MCF 10A (cell line): Measurements from ENCODE around the gene LMF1. TPM values are rescaled to one million over a fixed set of nuclear protein-coding genes. Genes with fewer than 3 reads are reported as not detected.

ENCODE experiments used
- BruUV-seq: library from RNA; stranded (reverse); fragments of 400-500 nt; replicated peaks from 2 replicates; lab custom pipeline; 2021; lab: Mats Ljungman, UMichigan
- CTCF ChIA-PET: fragments of 300-600 bp; sonication (Branson Sonifier 250); formaldehyde crosslinking; extraction: SDS; loops from one replicate; lab custom pipeline; 2021; ENCODE audit warnings: antibody characterized with exemption, inconsistent platforms; lab: Yijun Ruan, JAX
- POLR2A ChIA-PET: fragments of 300-600, 350-650 bp; sonication (Branson Sonifier 250); formaldehyde crosslinking; extraction: SDS; loops from one replicate; lab custom pipeline; 2020; ENCODE audit warnings: antibody characterized with exemption, inconsistent platforms; lab: Yijun Ruan, JAX
- DNase-seq: peaks from one replicate; pipeline ENCODE4 v3.0.0-alpha.2; 2018; ENCODE audit not compliant: unreplicated experiment
- H3K27ac Mint-ChIP-seq: one replicate; pipeline ENCODE4 v1.8.0; 2022; ENCODE audit warnings: mild to moderate bottlenecking, low read depth, mixed read lengths; ENCODE audit not compliant: unreplicated experiment
- H3K27me3 Mint-ChIP-seq: one replicate; pipeline ENCODE4 v1.8.0; 2022; ENCODE audit warnings: mixed read lengths; ENCODE audit not compliant: insufficient read depth, unreplicated experiment
- H3K36me3 Mint-ChIP-seq: one replicate; pipeline ENCODE4 v1.8.0; 2022; ENCODE audit warnings: mild to moderate bottlenecking, moderate library complexity, mixed read lengths; ENCODE audit not compliant: insufficient read depth, unreplicated experiment
- H3K4me1 Mint-ChIP-seq: one replicate; pipeline ENCODE4 v1.8.0; 2022; ENCODE audit warnings: mixed read lengths; ENCODE audit not compliant: insufficient read depth, unreplicated experiment
- H3K4me3 Mint-ChIP-seq: one replicate; pipeline ENCODE4 v1.8.0; 2022; ENCODE audit warnings: mild to moderate bottlenecking, moderate library complexity, mixed read lengths; ENCODE audit not compliant: unreplicated experiment
- H3K9me3 Mint-ChIP-seq: one replicate; pipeline ENCODE4 v1.8.0; 2022; ENCODE audit warnings: mixed read lengths; ENCODE audit not compliant: unreplicated experiment
- CTCF ChIP-seq: fragments of 200-600 bp; IDR thresholded peaks from one replicate; pipeline ENCODE4 v1.8.0; 2022; ENCODE audit warnings: antibody characterized with exemption, mild to moderate bottlenecking; ENCODE audit not compliant: unreplicated experiment
- intact Hi-C: fragments of 100-400 bp; cut with micrococcal nuclease; formaldehyde crosslinking; loops from 2 replicates; pipeline ENCODE4 v1.14.1; 2022
- total RNA-seq: library from RNA; stranded (reverse); gene quantifications from 2 replicates; pipeline ENCODE4 v1.2.3, GENCODE V29; 2022

The LMF1 gene
- total RNA-seq, 1 experiment from 2014 or later, result 9.9 TPM

- POLR2A ChIA-PET, result interaction anchor here (0.6 kb wide), 1 partner anchor 11 kb away, joined by 3 read pairs; no protein-coding TSS in a partner anchor
- CTCF ChIA-PET, result no interaction called here
- Mint-ChIP-seq H3K4me1 (no peaks in the 10 kb centered on the region), H3K27me3 (peaks cover 33% of the 10 kb centered on the region), H3K9me3 (no peaks in the 10 kb centered on the region), H3K36me3 (peaks cover 11% of the 10 kb centered on the region), H3K4me3 (peak overlapping the region; percentile 91), H3K27ac (peak overlapping the region; percentile 66)
- intact Hi-C loops, result no loop called here
- no peak for DNase-seq
- no peak for TF ChIP-seq CTCF
- BruUV-seq, result no TSS peak
These were observed 162.7 kb downstream of the LMF1 start for GRCh38 chr16:808085-808386.

GRCh38 chr16:807347-808084 is 163.3 kb downstream of the LMF1 start:
- ChIA-PET CTCF (interaction anchor here (0.7 kb wide), 1 partner anchor 102 kb away, joined by 4 read pairs; no protein-coding TSS in a partner anchor), POLR2A (interaction anchor here (0.6 kb wide), 1 partner anchor 10 kb away, joined by 3 read pairs; no protein-coding TSS in a partner anchor)
- H3K4me1 Mint-ChIP-seq, result no peaks in the 10 kb centered on the region
- peak overlapping the region; percentile 66 for H3K27ac Mint-ChIP-seq
- peak; percentile 74 for DNase-seq
- TSS peak; percentile 75 for BruUV-seq
- intact Hi-C loops, result no loop called here
- no peaks in the 10 kb centered on the region for H3K9me3 Mint-ChIP-seq
- TF ChIP-seq CTCF, result no peak
- peaks cover 28% of the 10 kb centered on the region for H3K27me3 Mint-ChIP-seq
- peaks cover 11% of the 10 kb centered on the region for H3K36me3 Mint-ChIP-seq
- peak overlapping the region; percentile 91 for H3K4me3 Mint-ChIP-seq

GRCh38 chr16:805474-805873 is 165.3 kb downstream of the LMF1 start:
- Mint-ChIP-seq H3K27ac (no peak overlapping the region), H3K4me3 (no peak overlapping the region), H3K36me3 (peaks cover 11% of the 10 kb centered on the region), H3K9me3 (no peaks in the 10 kb centered on the region), H3K27me3 (peaks cover 19% of the 10 kb centered on the region), H3K4me1 (no peaks in the 10 kb centered on the region)
- ChIA-PET CTCF (no interaction called here), POLR2A (no interaction called here)
- intact Hi-C loops, result no loop called here
- no peak for DNase-seq
- no peak for TF ChIP-seq CTCF
- no TSS peak for BruUV-seq

- Mint-ChIP-seq H3K27ac (no peak overlapping the region), H3K9me3 (no peaks in the 10 kb centered on the region), H3K4me1 (no peaks in the 10 kb centered on the region), H3K27me3 (peaks cover 15% of the 10 kb centered on the region), H3K4me3 (no peak overlapping the region), H3K36me3 (peaks cover 11% of the 10 kb centered on the region)
- no TSS peak for BruUV-seq
- ChIA-PET CTCF (interaction anchor here (0.9 kb wide), 2 partner anchors 252 to 299 kb away, joined by 3 to 4 read pairs; no protein-coding TSS in a partner anchor), POLR2A (interaction anchor here (0.6 to 1.3 kb wide), 3 partner anchors 55 to 247 kb away, joined by 3 to 4 read pairs (median 3); partner anchors contain the start of gene ANTKMT)
- DNase-seq, result no peak
- TF ChIP-seq CTCF, result no peak
- intact Hi-C loops, result no loop called here
These were observed 166.4 kb downstream of the LMF1 start for GRCh38 chr16:804193-805048.
